GM23338 (cell line): ENCODE measurements around the gene SLC6A12. TPM values are rescaled to one million over a fixed set of nuclear protein-coding genes. Genes with fewer than 3 reads are reported as not detected.

ENCODE experiments used
- ATAC-seq: fragments of 200-7000 bp; cut with Tn5 transposase; 3 replicates; pipeline ENCODE4 v1.9.1; 2020
- DNase-seq: peaks from one replicate; pipeline ENCODE4 v3.0.0-alpha.2; 2015; ENCODE audit warnings: low spot score
- H2AFZ ChIP-seq: fragments of 200-600 bp; sonication (generic); 2 replicates; pipeline ENCODE4 v1.8.0; 2016; ENCODE audit warnings: antibody characterized with exemption, mild to moderate bottlenecking, moderate library complexity
- H3F3A ChIP-seq: fragments of 200-600 bp; sonication (generic); replicated peaks from 2 replicates; pipeline ENCODE4 v1.8.0; 2017; ENCODE audit warnings: antibody characterized with exemption, mixed run types, low read depth
- H3K27ac ChIP-seq: fragments of 200-600 bp; sonication (generic); 2 replicates; pipeline ENCODE4 v1.6.1; 2016; ENCODE audit warnings: low read depth
- H3K27me3 ChIP-seq: fragments of 200-600 bp; sonication (generic); 2 replicates; pipeline ENCODE4 v1.8.0; 2016; ENCODE audit warnings: mild to moderate bottlenecking, mixed run types, moderate library complexity; ENCODE audit not compliant: insufficient read depth
- H3K36me3 ChIP-seq: fragments of 200-600 bp; sonication (generic); 2 replicates; pipeline ENCODE4 v1.8.0; 2016; ENCODE audit warnings: mild to moderate bottlenecking; ENCODE audit not compliant: insufficient read depth
- H3K4me1 ChIP-seq: fragments of 200-600 bp; sonication (generic); 2 replicates; pipeline ENCODE4 v1.8.0; 2016; ENCODE audit warnings: mild to moderate bottlenecking, moderate library complexity; ENCODE audit not compliant: insufficient read depth
- H3K4me2 ChIP-seq: fragments of 200-600 bp; sonication (generic); 2 replicates; pipeline ENCODE4 v1.7.1; 2017; ENCODE audit warnings: mixed run types
- H3K4me3 ChIP-seq: fragments of 200-600 bp; sonication (generic); 2 replicates; pipeline ENCODE4 v1.6.1; 2016; ENCODE audit warnings: mixed run types
- H3K79me2 ChIP-seq: fragments of 200-600 bp; sonication (generic); replicated peaks from 2 replicates; pipeline ENCODE4 v1.8.0; 2017; ENCODE audit warnings: mild to moderate bottlenecking; ENCODE audit not compliant: insufficient read depth
- H3K9me2 ChIP-seq: fragments of 200-600 bp; sonication (generic); 2 replicates; pipeline ENCODE4 v1.8.0; 2017; ENCODE audit not compliant: insufficient read depth
- H4K20me1 ChIP-seq: fragments of 200-600 bp; sonication (generic); replicated peaks from 2 replicates; pipeline ENCODE4 v1.8.0; 2017; ENCODE audit warnings: mild to moderate bottlenecking; ENCODE audit not compliant: insufficient read depth
- H3K27ac Mint-ChIP-seq: 2 replicates; pipeline ENCODE4 v1.8.0; 2020; ENCODE audit warnings: inconsistent platforms, mild to moderate bottlenecking, moderate library complexity, mixed read lengths
- H3K27me3 Mint-ChIP-seq: 3 replicates; pipeline ENCODE4 v1.8.0; 2022; ENCODE audit warnings: low read depth, mild to moderate bottlenecking, moderate library complexity, mixed read lengths, inconsistent platforms; ENCODE audit not compliant: insufficient read depth, poor library complexity
- H3K36me3 Mint-ChIP-seq: 3 replicates; pipeline ENCODE4 v1.8.0; 2021; ENCODE audit warnings: low read depth, mild to moderate bottlenecking, inconsistent platforms, moderate library complexity, mixed read lengths
- H3K4me1 Mint-ChIP-seq: 3 replicates; pipeline ENCODE4 v1.8.0; 2020; ENCODE audit warnings: mild to moderate bottlenecking, inconsistent platforms, mixed read lengths
- H3K4me3 Mint-ChIP-seq: 3 replicates; pipeline ENCODE4 v1.8.0; 2021; ENCODE audit warnings: moderate library complexity, mild to moderate bottlenecking, inconsistent platforms, mixed read lengths
- H3K9me3 Mint-ChIP-seq: 3 replicates; pipeline ENCODE4 v1.8.0; 2020; ENCODE audit warnings: moderate library complexity, mild to moderate bottlenecking, inconsistent platforms, mixed read lengths
- CREB1 ChIP-seq: fragments of 250-450 bp; sonication (Bioruptor Pico); IDR thresholded peaks from 2 replicates; pipeline ENCODE4 v1.5.0; 2020; ENCODE audit warnings: low read depth, mild to moderate bottlenecking, moderate library complexity
- EZH2 ChIP-seq: fragments of 200-600 bp; sonication (generic); IDR thresholded peaks from one replicate; pipeline ENCODE4 v1.8.0; 2017; ENCODE audit warnings: antibody characterized with exemption, mild to moderate bottlenecking, low read depth; ENCODE audit not compliant: unreplicated experiment
- EZH2phosphoT487 ChIP-seq: fragments of 200-600 bp; sonication (generic); IDR thresholded peaks from one replicate; pipeline ENCODE4 v1.8.1; 2018; ENCODE audit warnings: antibody characterized with exemption; ENCODE audit not compliant: unreplicated experiment
- JUNB ChIP-seq: IDR thresholded peaks from one replicate; pipeline ENCODE4 v1.6.1; 2016; ENCODE audit warnings: antibody characterized with exemption; ENCODE audit not compliant: unreplicated experiment
- NANOG ChIP-seq: IDR thresholded peaks from 2 replicates; pipeline ENCODE4 v1.6.1; 2016; ENCODE audit warnings: antibody characterized with exemption, borderline replicate concordance
- POLR2AphosphoS5 ChIP-seq: IDR thresholded peaks from 2 replicates; pipeline ENCODE4 v1.6.1; 2016; ENCODE audit warnings: antibody characterized with exemption, low read depth
- STAT1 ChIP-seq: IDR thresholded peaks from one replicate; pipeline ENCODE4 v1.6.1; 2016; ENCODE audit warnings: antibody characterized with exemption; ENCODE audit not compliant: unreplicated experiment
- ZNF114 ChIP-seq: fragments of 250-450 bp; sonication (Bioruptor Pico); IDR thresholded peaks from 2 replicates; pipeline ENCODE4 v1.5.0; 2020; ENCODE audit warnings: mild to moderate bottlenecking, moderate library complexity
- ZNF331 ChIP-seq: fragments of 250-450 bp; sonication (Bioruptor Pico); IDR thresholded peaks from 2 replicates; pipeline ENCODE4 v1.5.0; 2020; ENCODE audit warnings: low read depth, mild to moderate bottlenecking, moderate library complexity
- polyA plus RNA-seq: library from polyadenylated mRNA; unstranded; fragments of >200 nt; fragmentation: Nextera tagmentation; extraction: Ambion mirVana; gene quantifications from 2 replicates; pipeline ENCODE4 v1.2.1, GENCODE V29; 2016
- total RNA-seq: library from RNA; depleted of rRNA; stranded (reverse); fragments of >200 nt; shearing (Covaris generic); gene quantifications from 2 replicates; pipeline ENCODE4 v1.2.3, GENCODE V29; 2014
- TF ChIP-seq, protein P1 (sequence below): IDR thresholded peaks from one replicate; pipeline ENCODE4 v1.6.1; 2018; ENCODE audit warnings: antibody characterized with exemption; ENCODE audit not compliant: unreplicated experiment
- TF ChIP-seq, protein P2 (sequence below): fragments of 250-450 bp; sonication (Bioruptor Pico); IDR thresholded peaks from 2 replicates; pipeline ENCODE4 v1.5.0; 2020; ENCODE audit warnings: mild to moderate bottlenecking, moderate library complexity
- TF ChIP-seq, protein P3 (sequence below): IDR thresholded peaks from 2 replicates; pipeline ENCODE4 v1.6.1; 2016; ENCODE audit warnings: antibody characterized with exemption
- TF ChIP-seq, protein P4 (sequence below), 2 experiments: fragments of 200-600 bp in 1 of 2; sonication (generic) in 1 of 2; conservative IDR thresholded peaks; 2 replicates each; pipeline versions ENCODE4 v1.5.1 to v1.6.1; 2016 to 2017; ENCODE audit warnings: antibody characterized with exemption in 2 of 2, low read depth in 2 of 2, mild to moderate bottlenecking in 2 of 2, moderate library complexity in 1 of 2

The SLC6A12 gene
- total and polyA plus RNA-seq, 2 experiments from 2014 or later, result 0.56 TPM; not detected in 1

DNA sequence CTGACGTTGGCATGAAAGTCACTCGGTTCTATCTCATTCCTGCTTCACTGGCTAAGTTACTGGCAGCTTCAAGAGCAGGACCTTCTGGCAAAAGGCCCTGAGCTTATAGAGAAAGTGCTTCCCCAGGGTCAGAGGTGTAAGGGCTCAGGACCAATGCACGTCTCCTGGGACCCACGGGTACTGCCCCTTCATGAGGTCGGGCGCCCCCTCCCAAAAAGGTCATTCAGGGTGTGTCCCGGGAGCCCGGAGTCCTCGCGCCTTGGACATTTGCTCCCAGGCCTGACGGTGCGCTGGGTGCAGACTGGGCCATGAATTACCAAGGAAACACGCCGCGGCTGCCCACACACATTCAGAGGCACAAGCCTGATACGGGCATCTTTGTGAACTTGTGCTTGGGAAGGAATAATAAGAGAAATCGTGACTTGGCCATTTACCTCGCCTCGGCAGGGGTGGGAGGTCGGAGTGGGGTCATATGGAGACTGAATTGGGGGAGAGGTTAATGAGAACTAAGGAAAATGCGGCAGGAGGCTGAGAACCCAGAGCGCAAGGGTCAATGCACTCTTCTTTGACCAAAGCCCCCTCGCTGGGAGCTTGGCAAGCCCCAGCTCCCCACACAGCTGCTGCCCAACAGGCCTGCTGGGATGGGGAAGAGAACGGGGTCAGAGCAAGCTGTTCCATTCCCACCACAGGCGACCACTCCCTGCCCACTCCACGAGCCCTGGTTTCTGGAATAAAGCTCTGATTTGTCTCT lies 15.7 kb upstream of the SLC6A12 start:
- no peak overlapping the region for H3K4me3 ChIP-seq
- H3K27me3 Mint-ChIP-seq, result peaks cover 14% of the 10 kb centered on the region
- H3K27ac Mint-ChIP-seq, result no peak overlapping the region
- no peaks in the 10 kb centered on the region for H3K79me2 ChIP-seq
- no peaks in the 10 kb centered on the region for H3K9me2 ChIP-seq
- peaks cover 13% of the 10 kb centered on the region; the same call in 1 of the 2 replicates for H3K4me1 ChIP-seq
- no peaks in the 10 kb centered on the region for H3K9me3 Mint-ChIP-seq
- peaks cover 27% of the 10 kb centered on the region for H3K4me1 Mint-ChIP-seq
- no peaks in the 10 kb centered on the region for H4K20me1 ChIP-seq
- no peaks in the 10 kb centered on the region for H3K36me3 ChIP-seq
- TF ChIP-seq, protein P1, sequence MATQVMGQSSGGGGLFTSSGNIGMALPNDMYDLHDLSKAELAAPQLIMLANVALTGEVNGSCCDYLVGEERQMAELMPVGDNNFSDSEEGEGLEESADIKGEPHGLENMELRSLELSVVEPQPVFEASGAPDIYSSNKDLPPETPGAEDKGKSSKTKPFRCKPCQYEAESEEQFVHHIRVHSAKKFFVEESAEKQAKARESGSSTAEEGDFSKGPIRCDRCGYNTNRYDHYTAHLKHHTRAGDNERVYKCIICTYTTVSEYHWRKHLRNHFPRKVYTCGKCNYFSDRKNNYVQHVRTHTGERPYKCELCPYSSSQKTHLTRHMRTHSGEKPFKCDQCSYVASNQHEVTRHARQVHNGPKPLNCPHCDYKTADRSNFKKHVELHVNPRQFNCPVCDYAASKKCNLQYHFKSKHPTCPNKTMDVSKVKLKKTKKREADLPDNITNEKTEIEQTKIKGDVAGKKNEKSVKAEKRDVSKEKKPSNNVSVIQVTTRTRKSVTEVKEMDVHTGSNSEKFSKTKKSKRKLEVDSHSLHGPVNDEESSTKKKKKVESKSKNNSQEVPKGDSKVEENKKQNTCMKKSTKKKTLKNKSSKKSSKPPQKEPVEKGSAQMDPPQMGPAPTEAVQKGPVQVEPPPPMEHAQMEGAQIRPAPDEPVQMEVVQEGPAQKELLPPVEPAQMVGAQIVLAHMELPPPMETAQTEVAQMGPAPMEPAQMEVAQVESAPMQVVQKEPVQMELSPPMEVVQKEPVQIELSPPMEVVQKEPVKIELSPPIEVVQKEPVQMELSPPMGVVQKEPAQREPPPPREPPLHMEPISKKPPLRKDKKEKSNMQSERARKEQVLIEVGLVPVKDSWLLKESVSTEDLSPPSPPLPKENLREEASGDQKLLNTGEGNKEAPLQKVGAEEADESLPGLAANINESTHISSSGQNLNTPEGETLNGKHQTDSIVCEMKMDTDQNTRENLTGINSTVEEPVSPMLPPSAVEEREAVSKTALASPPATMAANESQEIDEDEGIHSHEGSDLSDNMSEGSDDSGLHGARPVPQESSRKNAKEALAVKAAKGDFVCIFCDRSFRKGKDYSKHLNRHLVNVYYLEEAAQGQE, result no peak
- no peak for TF ChIP-seq JUNB
- no peak for TF ChIP-seq EZH2
- TF ChIP-seq ZNF331, result no peak
- TF ChIP-seq, protein P2, sequence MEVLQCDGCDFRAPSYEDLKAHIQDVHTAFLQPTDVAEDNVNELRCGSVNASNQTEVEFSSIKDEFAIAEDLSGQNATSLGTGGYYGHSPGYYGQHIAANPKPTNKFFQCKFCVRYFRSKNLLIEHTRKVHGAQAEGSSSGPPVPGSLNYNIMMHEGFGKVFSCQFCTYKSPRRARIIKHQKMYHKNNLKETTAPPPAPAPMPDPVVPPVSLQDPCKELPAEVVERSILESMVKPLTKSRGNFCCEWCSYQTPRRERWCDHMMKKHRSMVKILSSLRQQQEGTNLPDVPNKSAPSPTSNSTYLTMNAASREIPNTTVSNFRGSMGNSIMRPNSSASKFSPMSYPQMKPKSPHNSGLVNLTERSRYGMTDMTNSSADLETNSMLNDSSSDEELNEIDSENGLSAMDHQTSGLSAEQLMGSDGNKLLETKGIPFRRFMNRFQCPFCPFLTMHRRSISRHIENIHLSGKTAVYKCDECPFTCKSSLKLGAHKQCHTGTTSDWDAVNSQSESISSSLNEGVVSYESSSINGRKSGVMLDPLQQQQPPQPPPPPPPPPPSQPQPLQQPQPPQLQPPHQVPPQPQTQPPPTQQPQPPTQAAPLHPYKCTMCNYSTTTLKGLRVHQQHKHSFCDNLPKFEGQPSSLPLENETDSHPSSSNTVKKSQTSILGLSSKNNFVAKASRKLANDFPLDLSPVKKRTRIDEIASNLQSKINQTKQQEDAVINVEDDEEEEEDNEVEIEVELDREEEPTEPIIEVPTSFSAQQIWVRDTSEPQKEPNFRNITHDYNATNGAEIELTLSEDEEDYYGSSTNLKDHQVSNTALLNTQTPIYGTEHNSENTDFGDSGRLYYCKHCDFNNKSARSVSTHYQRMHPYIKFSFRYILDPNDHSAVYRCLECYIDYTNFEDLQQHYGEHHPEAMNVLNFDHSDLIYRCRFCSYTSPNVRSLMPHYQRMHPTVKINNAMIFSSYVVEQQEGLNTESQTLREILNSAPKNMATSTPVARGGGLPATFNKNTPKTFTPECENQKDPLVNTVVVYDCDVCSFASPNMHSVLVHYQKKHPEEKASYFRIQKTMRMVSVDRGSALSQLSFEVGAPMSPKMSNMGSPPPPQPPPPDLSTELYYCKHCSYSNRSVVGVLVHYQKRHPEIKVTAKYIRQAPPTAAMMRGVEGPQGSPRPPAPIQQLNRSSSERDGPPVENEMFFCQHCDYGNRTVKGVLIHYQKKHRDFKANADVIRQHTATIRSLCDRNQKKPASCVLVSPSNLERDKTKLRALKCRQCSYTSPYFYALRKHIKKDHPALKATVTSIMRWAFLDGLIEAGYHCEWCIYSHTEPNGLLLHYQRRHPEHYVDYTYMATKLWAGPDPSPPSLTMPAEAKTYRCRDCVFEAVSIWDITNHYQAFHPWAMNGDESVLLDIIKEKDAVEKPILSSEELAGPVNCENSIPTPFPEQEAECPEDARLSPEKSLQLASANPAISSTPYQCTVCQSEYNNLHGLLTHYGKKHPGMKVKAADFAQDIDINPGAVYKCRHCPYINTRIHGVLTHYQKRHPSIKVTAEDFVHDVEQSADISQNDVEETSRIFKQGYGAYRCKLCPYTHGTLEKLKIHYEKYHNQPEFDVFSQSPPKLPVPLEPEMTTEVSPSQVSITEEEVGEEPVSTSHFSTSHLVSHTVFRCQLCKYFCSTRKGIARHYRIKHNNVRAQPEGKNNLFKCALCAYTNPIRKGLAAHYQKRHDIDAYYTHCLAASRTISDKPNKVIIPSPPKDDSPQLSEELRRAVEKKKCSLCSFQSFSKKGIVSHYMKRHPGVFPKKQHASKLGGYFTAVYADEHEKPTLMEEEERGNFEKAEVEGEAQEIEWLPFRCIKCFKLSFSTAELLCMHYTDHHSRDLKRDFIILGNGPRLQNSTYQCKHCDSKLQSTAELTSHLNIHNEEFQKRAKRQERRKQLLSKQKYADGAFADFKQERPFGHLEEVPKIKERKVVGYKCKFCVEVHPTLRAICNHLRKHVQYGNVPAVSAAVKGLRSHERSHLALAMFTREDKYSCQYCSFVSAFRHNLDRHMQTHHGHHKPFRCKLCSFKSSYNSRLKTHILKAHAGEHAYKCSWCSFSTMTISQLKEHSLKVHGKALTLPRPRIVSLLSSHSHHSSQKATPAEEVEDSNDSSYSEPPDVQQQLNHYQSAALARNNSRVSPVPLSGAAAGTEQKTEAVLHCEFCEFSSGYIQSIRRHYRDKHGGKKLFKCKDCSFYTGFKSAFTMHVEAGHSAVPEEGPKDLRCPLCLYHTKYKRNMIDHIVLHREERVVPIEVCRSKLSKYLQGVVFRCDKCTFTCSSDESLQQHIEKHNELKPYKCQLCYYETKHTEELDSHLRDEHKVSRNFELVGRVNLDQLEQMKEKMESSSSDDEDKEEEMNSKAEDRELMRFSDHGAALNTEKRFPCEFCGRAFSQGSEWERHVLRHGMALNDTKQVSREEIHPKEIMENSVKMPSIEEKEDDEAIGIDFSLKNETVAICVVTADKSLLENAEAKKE (CRISPR knock-in tag), result no peak
- TF ChIP-seq STAT1, result no peak
- TF ChIP-seq NANOG, result no peak
- no peak for TF ChIP-seq EZH2phosphoT487
- no peak for TF ChIP-seq CREB1 (CRISPR knock-in tag)
- TF ChIP-seq POLR2AphosphoS5, result no peak
- TF ChIP-seq, protein P3, sequence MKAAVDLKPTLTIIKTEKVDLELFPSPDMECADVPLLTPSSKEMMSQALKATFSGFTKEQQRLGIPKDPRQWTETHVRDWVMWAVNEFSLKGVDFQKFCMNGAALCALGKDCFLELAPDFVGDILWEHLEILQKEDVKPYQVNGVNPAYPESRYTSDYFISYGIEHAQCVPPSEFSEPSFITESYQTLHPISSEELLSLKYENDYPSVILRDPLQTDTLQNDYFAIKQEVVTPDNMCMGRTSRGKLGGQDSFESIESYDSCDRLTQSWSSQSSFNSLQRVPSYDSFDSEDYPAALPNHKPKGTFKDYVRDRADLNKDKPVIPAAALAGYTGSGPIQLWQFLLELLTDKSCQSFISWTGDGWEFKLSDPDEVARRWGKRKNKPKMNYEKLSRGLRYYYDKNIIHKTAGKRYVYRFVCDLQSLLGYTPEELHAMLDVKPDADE, result no peak
- TF ChIP-seq, protein P4, sequence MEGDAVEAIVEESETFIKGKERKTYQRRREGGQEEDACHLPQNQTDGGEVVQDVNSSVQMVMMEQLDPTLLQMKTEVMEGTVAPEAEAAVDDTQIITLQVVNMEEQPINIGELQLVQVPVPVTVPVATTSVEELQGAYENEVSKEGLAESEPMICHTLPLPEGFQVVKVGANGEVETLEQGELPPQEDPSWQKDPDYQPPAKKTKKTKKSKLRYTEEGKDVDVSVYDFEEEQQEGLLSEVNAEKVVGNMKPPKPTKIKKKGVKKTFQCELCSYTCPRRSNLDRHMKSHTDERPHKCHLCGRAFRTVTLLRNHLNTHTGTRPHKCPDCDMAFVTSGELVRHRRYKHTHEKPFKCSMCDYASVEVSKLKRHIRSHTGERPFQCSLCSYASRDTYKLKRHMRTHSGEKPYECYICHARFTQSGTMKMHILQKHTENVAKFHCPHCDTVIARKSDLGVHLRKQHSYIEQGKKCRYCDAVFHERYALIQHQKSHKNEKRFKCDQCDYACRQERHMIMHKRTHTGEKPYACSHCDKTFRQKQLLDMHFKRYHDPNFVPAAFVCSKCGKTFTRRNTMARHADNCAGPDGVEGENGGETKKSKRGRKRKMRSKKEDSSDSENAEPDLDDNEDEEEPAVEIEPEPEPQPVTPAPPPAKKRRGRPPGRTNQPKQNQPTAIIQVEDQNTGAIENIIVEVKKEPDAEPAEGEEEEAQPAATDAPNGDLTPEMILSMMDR (conservative IDR thresholded peaks at IDR 0.05; ENCODE audit: low read depth in 2 of 2), result no peak
- no peak for TF ChIP-seq ZNF114 (CRISPR knock-in tag)
- H2AFZ ChIP-seq, result peak overlapping the region; percentile 32; the same call in 1 of the 2 replicates
- H3K27ac ChIP-seq, result no peak overlapping the region
- ATAC-seq (peak; percentile 31), DNase-seq (no peak)
- no peak overlapping the region for H3K4me3 Mint-ChIP-seq
- no peaks in the 10 kb centered on the region for H3K27me3 ChIP-seq
- H3K4me2 ChIP-seq, result no peak overlapping the region
- H3F3A ChIP-seq, result no peaks in the 10 kb centered on the region
- no peaks in the 10 kb centered on the region for H3K36me3 Mint-ChIP-seq
